SK-N-SH treated with all-trans-retinoic acid at 6 μM for 48 hours (cell line): ENCODE results near the gene LGI1.
"Not testable (repeated sequence)": the region's sequence is repeated elsewhere in the genome, so short reads cannot be mapped to it uniquely, and the experiment has no call there.

Experiments
- ARNTL ChIP-seq: fragments of 450-650 bp; formaldehyde crosslinking; IDR thresholded peaks from 2 replicates; pipeline ENCODE4 v1.5.0; 2020; ENCODE audit warnings: low read depth, mild to moderate bottlenecking, moderate library complexity, borderline replicate concordance
- PPARA ChIP-seq: fragments of 250-450 bp; sonication (Bioruptor Pico); IDR thresholded peaks from 2 replicates; pipeline ENCODE4 v1.5.0; 2020; ENCODE audit warnings: mild to moderate bottlenecking, borderline replicate concordance
- ZFP3 ChIP-seq: fragments of 250-450 bp; sonication (Bioruptor Pico); IDR thresholded peaks from 2 replicates; pipeline ENCODE4 v1.5.0; 2020; ENCODE audit warnings: mild to moderate bottlenecking, moderate library complexity
- TF ChIP-seq, protein P1 (sequence below): fragments of 250-450 bp; sonication (Bioruptor Pico); IDR thresholded peaks from 2 replicates; pipeline ENCODE4 v1.8.0; 2020; ENCODE audit warnings: mild to moderate bottlenecking, moderate library complexity, borderline replicate concordance

DNA sequence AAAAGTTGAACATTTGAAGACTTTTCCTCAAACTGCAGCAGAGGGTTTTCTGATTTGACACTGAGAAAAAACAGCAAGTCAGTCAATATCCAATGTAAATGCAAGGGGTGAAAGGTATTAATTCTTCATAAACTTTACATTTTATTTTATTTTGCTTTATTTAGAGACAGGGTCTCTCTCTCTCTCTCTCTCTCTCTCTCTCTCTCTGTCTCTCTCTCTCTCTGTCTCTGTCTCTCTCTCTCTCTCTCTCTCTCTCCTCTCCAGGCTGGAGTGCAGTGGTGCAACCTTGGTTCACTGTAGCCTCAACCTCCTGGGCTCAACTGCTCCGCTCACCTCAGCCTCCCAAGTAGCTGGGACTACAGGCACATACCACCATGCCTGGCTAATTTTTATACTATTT is 73.3 kb downstream of the LGI1 start:
- TF ChIP-seq, protein P1, sequence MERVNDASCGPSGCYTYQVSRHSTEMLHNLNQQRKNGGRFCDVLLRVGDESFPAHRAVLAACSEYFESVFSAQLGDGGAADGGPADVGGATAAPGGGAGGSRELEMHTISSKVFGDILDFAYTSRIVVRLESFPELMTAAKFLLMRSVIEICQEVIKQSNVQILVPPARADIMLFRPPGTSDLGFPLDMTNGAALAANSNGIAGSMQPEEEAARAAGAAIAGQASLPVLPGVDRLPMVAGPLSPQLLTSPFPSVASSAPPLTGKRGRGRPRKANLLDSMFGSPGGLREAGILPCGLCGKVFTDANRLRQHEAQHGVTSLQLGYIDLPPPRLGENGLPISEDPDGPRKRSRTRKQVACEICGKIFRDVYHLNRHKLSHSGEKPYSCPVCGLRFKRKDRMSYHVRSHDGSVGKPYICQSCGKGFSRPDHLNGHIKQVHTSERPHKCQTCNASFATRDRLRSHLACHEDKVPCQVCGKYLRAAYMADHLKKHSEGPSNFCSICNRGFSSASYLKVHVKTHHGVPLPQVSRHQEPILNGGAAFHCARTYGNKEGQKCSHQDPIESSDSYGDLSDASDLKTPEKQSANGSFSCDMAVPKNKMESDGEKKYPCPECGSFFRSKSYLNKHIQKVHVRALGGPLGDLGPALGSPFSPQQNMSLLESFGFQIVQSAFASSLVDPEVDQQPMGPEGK (CRISPR knock-in tag): not testable (repeated sequence)
- TF ChIP-seq ARNTL; ZFP3 (CRISPR knock-in tag); PPARA: not testable (repeated sequence)
